ENCODE data around the gene PPIC.
A peak's percentile ranks its signal among the peaks of the same experiment; 100 is the strongest.

The PPIC gene

DNA sequence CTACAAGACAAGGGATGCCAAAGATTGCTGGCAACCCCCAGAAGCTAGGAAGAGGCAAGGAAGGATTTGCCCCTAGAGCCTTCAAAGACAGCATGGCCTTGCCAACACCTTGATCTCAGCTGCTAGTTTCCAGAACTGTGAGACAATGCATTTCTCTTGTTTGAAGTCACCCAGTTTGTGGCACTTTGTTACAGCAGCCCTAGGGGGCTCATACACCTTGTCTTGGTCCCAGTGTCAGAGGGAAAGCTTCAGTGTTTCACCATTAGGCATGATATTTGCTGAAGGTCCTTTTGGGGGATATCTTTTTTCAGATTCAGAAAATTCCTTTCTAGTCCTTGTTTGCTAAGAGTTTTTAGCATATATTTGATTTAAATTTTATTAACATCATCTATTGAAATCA is 3.1 kb upstream of the PPIC start:
- TF ChIP-seq, protein P1, sequence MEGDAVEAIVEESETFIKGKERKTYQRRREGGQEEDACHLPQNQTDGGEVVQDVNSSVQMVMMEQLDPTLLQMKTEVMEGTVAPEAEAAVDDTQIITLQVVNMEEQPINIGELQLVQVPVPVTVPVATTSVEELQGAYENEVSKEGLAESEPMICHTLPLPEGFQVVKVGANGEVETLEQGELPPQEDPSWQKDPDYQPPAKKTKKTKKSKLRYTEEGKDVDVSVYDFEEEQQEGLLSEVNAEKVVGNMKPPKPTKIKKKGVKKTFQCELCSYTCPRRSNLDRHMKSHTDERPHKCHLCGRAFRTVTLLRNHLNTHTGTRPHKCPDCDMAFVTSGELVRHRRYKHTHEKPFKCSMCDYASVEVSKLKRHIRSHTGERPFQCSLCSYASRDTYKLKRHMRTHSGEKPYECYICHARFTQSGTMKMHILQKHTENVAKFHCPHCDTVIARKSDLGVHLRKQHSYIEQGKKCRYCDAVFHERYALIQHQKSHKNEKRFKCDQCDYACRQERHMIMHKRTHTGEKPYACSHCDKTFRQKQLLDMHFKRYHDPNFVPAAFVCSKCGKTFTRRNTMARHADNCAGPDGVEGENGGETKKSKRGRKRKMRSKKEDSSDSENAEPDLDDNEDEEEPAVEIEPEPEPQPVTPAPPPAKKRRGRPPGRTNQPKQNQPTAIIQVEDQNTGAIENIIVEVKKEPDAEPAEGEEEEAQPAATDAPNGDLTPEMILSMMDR (IDR thresholded peaks at IDR 0.05): no peak
- DNase-seq (ENCODE audit: low spot score): no peak

DNA sequence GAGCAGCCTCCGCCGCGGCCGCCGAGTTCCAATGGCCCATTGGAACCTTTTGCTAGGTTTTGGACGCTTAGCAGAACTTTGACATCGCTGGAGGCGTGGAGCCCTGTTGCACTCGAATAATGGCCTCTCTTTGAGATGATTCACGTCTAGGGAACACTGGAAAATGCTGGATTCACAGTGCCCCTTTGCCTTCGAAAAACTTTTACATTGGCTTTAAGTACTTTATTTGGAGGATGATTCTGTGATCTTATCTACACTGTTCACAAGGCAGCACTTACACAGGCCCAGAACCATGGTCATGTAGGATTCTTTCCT is 536 bp upstream of the PPIC start:
- no peak for DNase-seq (ENCODE audit: low spot score)
- Histone ChIP-seq H3K27ac (peak overlapping the region; percentile 95 to 97), H3K4me3 (peak overlapping the region; percentile 91)
- TF ChIP-seq, protein P1 (IDR thresholded peaks at IDR 0.05): no peak

More for the DNA sequence above, 3.1 kb upstream of the PPIC start:
- Histone ChIP-seq H3K27ac (no peak overlapping the region), H3K4me3 (no peak overlapping the region)

DNA sequence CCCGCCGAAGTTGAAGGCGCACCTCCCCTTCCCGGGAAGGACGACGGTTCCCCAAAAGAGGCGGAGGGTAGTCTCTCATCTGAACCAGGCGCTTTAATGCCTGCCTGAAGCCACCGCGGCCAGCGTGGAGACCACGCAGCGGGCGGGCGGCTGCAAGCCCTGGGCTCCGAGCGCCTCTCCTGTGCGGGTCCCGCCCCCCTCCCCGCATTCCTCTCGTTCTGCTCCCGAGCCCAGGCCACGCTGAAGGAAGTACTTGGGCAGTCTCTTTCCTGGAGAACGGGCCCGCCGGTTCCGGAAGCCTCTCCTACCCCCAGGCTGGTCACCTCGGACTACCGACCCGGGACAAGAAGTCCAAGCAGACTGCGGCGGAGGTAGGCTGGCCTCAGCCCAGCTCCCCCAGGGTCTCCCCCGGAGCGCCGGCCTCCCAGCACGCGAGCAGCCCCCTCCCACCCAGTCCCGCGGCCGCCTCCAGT is 571 bp downstream of the PPIC start:
- Histone ChIP-seq H3K4me3 (peak overlapping the region; percentile 91), H3K27ac (peak overlapping the region; percentile 95 to 97)
- TF ChIP-seq, protein P1 (IDR thresholded peaks at IDR 0.05): no peak
- peak; percentile 87 for DNase-seq (ENCODE audit: low spot score)

DNA sequence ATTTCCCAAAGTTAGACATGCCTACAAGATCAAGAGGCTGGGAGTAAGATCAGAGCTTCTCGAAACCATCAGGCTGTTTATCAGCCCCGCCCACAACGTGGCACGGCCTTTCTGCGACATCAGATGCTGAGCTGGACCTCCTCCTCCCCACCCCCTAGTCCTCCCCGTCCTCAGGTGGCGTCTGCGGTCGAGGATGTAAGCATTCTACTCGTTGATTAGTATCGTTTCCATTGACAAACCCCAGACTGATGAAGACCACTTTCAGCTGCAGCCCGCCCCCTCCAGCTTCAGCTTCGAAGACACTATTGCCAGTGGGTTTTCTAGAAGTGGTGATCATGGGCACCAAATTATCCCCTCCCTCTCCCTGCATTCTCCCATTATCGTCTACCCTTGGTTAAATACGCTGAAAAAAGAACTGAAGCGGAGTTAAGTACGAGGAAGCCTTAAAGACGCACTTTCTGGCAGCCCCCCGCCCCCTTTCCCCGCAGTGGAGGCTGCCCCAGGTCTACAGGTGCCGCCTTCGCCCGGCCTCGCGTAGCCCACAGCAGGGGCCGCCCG is 1.1 kb downstream of the PPIC start:
- peak; percentile 78 for DNase-seq (ENCODE audit: low spot score)
- Histone ChIP-seq H3K27ac (peak overlapping the region; percentile 95 to 97), H3K4me3 (peak overlapping the region; percentile 91)
- TF ChIP-seq, protein P1 (IDR thresholded peaks at IDR 0.05): no peak

DNA sequence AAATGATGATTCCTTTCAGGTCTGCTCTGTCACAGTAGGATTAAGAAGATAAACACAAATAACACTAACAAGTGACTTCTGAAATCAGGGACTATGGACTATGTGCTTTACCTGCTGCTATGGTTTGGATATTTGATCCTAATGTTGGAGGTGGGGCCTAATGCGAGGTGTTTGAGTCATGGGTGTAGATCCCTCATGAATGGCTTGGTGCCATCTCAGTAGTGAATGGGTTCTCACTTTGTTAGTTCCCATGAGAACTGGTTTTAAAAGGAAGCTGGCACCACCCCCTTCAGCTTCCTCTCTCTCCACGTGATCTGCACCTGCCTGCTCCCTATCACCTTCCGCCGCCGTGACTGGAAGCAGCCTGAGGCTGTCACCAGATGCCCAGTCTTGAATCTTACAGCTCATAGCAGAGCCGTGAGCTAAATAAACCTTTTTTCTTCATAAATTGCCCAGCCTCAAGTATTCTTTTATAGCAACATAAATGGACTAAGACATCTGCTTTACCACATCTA is 3.3 kb downstream of the PPIC start:
- Histone ChIP-seq H3K4me3 (no peak overlapping the region), H3K27ac (no peak overlapping the region)
- TF ChIP-seq, protein P1 (IDR thresholded peaks at IDR 0.05): no peak
- DNase-seq (ENCODE audit: low spot score): no peak

DNA sequence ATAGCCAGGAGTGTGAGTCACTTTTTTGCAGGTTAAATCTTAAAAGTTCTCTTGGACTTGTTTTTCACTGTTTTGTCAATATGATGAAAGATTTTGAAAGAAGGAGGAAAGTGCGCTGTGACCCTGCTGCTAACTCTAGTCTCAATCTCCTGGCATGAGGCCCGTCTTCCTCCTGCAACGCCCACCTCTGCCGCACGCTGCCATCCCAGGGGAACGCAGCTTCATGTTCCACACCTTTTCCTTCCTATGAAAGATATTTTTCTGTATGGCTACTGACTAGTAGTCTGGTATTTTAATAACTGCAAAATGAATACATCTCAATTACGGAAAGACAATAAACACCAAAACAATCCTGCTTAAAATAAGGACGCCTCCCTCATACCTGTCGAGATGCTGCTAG is 8.3 kb downstream of the PPIC start:
- no peak for DNase-seq (ENCODE audit: low spot score)
- no peak overlapping the region for H3K4me3 ChIP-seq
- TF ChIP-seq, protein P1 (IDR thresholded peaks at IDR 0.05): no peak
- no peak overlapping the region for H3K27ac ChIP-seq

DNA sequence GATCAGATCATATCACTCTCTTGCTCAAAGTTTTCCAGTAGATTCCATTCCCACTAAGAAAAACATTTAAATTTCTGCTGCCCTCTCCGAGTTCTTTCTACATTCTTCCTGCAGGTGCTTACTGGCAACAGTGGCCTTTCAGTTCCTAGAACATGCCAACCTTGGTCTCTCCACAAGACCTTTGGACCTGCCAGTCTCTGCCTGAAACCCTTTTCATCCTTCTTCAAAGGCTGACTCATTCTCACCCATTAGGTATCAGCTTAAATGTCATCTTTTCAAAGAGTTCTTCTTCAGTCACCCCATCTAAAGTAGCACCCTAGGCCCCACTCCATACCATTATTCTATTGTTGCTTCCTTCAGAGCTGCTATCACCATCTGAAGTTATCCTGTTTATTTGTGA is 21.8 kb downstream of the PPIC start:
- Histone ChIP-seq H3K4me3 (no peak overlapping the region), H3K27ac (no peak overlapping the region)
- TF ChIP-seq, protein P1 (IDR thresholded peaks at IDR 0.05): no peak
- no peak for DNase-seq (ENCODE audit: low spot score)
